Body of pancreas (tissue), 4 donors: Measurements from ENCODE around the gene GOLGA3.

Experiments used
- CTCF ChIP-seq, 7 experiments: fragments of 450-650 bp in 4 of 7; fragments of 200-600 bp in 3 of 7; sonication (generic) in 3 of 7; IDR thresholded peaks; one replicate each; pipeline ENCODE4 v1.5.1; 2016 to 2019; ENCODE audit warnings: antibody characterized with exemption in 7 of 7
- POLR2A ChIP-seq, 3 donors: fragments of 450-650 bp; IDR thresholded peaks; one replicate each; pipeline ENCODE4 v1.6.1; 2016; ENCODE audit warnings: antibody characterized with exemption in 3 of 3, mild to moderate bottlenecking in 2 of 3

DNA sequence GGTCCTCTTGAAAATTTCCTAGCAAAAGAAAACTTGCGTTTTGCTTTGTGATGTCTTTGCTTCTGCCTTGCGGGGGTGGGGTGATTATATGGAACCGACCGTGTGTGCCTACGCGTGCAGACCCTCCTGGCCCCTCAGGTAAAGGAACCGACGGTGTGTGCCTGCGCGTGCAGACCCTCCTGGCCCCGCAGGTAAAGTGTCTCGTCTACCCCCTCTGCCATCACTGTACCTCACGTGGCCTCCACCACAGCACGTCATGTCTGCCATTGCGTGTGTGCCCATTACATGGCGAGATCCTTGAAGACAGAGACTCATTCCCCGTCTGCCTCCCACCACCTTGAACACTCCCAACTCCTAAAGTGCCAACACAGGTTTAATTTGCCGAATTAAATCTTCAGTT lies 3.6 kb downstream of the GOLGA3 start:
- TF ChIP-seq CTCF (IDR thresholded peaks at IDR 0.05) = no peak
- TF ChIP-seq POLR2A (IDR thresholded peaks at IDR 0.05) = no peak
